Measurements from ENCODE around the gene DSCAML1.

Gene DSCAML1

GRCh38 chr11:117795638-117796455 is 1.2 kb downstream of the DSCAML1 start:
- no peak for DNase-seq (ENCODE audit: low spot score)
- no peak for FAIRE-seq

DNA sequence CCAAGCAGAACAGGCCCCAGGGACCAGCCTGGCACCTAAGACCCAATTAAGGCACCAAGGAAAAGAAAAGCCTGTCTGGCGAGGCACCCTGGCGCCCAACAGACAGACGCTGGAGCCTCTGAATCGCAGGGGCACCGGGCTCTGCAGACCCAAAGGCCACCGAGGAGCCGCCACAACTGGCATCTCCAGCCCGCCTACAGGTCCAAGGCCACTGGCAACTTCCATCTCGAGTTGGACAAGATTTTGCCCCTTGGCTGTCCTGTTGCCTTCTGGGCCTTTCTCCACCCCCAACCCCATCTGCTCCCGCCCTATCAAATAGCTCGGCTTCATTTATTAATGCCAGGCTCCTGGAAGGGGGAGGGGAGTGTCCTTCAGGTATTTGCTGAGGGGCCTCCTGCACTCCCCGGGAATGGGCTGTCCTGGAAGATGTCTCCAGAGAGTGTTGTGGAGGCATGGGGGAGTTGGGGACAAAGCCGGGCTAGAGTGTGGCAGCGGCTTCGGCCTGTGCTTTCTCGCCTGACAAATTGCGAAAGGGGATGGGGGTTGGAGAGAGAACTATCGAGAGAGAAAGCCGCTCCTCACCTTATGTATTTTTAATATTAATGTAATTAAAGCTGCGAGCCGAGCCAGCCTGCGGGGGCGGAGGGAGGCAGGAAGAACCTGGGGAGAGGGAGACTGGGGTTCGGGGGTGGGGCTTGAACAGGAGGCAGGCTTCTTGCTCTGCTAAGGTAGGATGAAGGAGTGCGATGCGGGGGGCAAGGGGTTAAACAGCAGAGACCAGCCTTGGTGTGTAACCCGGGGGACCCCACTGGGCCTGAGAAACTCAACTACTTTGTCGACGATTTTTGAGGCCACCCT is 2.0 kb downstream of the DSCAML1 start:
- no peak for DNase-seq (ENCODE audit: low spot score)
- no peak for FAIRE-seq

DNA sequence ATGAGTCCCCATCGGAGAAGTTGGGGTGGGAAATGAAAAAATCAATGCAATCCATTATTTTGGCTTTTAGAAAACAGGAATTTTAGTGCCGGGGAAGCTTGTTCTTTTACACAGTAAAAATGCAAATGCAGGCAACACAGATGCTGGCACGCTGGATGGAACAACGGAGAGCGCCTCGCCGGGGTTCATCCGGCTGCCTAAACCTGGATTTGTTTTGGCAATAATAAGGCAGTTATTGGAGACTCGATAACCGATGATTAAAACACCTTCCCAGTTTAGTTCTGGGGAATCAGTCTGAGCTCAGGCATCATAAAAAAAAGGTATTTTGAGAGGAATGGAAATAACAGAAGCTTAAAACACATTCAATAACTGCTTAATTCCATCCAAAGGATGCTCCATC is 2.9 kb downstream of the DSCAML1 start:
- no peak for DNase-seq (ENCODE audit: low spot score)
- FAIRE-seq: no peak

GRCh38 chr11:117793583-117793982 is 3.4 kb downstream of the DSCAML1 start:
- no peak for FAIRE-seq
- no peak for DNase-seq (ENCODE audit: low spot score)

DNA sequence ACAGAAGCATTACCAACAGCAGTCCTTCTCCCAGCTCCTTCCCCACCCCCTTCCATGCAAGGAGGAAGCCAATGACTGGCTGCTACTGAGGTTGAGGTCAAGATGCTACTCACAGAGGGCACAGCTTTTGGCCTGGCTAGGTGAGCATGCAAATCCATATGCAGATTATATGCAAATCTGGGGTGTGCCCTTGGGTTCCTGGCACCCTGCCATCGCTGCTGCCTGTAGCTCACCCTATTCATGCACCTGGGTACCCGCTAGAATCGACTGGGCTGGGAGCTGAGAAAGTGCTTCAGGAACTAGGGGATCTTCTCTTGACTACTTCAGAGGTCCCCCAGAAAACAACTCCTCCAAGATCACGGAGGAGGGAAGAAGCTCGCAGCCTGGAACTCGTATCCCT is 4.0 kb downstream of the DSCAML1 start:
- no peak for DNase-seq (ENCODE audit: low spot score)
- FAIRE-seq: no peak

DNA sequence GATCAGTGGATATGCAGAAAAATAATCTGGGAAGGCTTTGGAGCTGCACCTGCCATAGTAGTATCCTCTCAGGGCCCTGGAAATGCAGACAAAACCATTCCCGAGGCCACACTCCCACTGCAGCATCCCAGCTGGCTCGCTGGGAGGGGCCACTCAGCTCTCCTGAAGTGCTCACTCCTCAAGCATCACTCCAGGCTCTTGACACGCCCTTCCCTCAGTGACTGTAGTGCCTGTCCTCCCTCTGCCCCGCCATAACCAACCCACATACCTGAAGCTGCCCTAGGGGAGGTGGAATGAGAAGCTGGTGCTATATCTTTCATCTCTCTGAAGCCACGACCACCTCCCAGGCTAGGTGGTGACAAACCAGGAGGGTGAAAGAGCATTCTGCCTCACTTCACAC is 4.8 kb downstream of the DSCAML1 start:
- DNase-seq (ENCODE audit: low spot score): no peak

DNA sequence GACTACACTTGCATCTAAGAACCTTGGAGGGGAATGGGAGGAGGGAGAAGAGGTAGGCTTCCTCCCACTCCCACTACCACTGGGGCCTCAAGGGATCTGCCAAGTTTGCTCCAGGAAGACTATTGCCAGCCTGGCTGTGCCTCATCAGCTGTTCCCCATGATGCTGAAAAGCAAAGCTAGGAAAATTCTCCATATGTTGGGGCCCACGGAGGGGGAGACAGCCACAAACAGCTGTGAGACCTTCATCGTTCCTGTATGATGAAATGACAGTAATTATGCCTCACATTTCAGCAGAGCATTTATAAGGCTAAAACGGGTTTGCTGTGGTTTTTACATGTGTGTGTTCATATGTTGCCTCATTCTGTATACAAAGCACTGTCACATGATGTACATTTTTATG is 6.7 kb downstream of the DSCAML1 start:
- DNase-seq (ENCODE audit: low spot score): no peak

More for the DNA sequence above, 4.8 kb downstream of the DSCAML1 start:
- no peak for FAIRE-seq

GRCh38 chr11:117789241-117789640 is 7.8 kb downstream of the DSCAML1 start:
- DNase-seq (ENCODE audit: low spot score): no peak
- FAIRE-seq: no peak

More for the DNA sequence above, 6.7 kb downstream of the DSCAML1 start:
- FAIRE-seq: no peak

- FAIRE-seq: no peak
- no peak for DNase-seq (ENCODE audit: low spot score)
These were observed 10.7 kb downstream of the DSCAML1 start for GRCh38 chr11:117786135-117786870.

GRCh38 chr11:117782101-117782500 is 14.9 kb downstream of the DSCAML1 start:
- FAIRE-seq (no peak), DNase-seq (ENCODE audit: low spot score) (no peak)

- DNase-seq (ENCODE audit: low spot score) (no peak), FAIRE-seq (no peak)
These were observed 15.4 kb downstream of the DSCAML1 start for GRCh38 chr11:117781627-117782026.

GRCh38 chr11:117780456-117780855 is 16.6 kb downstream of the DSCAML1 start:
- DNase-seq (ENCODE audit: low spot score) (no peak), FAIRE-seq (no peak)

DNA sequence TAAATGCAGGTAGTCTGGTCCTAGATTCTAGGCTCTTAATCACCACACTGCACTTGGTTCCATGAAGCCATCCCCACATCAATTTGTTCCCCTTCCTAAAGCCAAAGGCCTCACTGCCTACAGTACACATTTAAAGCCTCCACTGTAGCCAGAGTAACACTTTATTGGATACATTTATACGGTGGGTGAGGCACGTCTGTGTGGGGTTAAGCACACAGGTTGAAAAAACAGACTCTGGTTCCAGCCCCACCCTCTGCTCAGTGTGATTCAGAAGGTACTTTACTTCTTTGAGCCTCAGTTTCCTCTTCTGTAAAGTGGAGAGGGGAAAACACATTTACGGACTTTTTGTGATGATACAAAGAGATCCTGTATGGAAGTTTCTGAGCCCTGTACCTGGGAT is 22.5 kb downstream of the DSCAML1 start:
- no peak for FAIRE-seq
- no peak for DNase-seq (ENCODE audit: low spot score)

DNA sequence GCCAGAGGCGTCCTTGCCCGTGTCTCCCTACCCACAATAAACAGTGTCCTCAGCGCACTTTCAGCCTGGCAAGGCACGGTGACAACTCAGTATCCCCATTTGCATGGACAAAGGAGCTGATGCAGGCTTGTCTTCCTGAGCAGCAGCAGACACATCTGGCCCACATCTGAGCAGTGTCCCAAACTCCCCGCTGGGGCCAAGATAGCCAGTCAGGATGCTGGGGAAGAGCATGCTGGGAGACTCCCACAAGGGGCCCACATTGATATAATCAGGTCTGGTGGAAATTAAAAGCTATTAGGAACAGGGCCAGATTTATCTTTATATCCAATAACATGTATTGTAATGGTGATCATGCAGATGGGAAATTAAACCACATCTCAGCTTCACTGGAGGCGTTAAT is 24.7 kb downstream of the DSCAML1 start:
- DNase-seq (ENCODE audit: low spot score): no peak
- FAIRE-seq: no peak

GRCh38 chr11:117771841-117772240 is 25.2 kb downstream of the DSCAML1 start:
- DNase-seq (ENCODE audit: low spot score) (no peak), FAIRE-seq (no peak)

GRCh38 chr11:117771197-117771596 is 25.8 kb downstream of the DSCAML1 start:
- FAIRE-seq: no peak
- no peak for DNase-seq (ENCODE audit: low spot score)

DNA sequence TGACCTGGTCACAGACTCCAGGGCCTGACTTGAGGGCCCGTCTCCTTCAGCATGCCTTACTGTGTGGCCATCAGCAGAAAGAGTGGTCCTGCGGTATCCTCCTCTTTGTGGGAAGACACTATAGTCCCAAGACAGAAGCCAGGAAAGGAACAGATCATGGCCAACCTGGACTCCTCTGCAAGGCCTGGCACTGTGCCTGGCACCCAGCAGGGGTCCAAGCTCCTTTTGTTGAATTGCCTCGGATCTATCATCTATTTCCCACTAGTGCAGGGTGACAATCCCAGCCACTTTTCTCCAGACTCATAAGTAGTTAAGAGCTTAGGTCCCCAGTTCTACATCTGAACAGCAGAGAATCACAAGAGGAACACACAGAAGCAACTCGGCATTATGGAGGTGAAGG is 27.0 kb downstream of the DSCAML1 start:
- DNase-seq (ENCODE audit: low spot score): no peak
- no peak for FAIRE-seq

DNA sequence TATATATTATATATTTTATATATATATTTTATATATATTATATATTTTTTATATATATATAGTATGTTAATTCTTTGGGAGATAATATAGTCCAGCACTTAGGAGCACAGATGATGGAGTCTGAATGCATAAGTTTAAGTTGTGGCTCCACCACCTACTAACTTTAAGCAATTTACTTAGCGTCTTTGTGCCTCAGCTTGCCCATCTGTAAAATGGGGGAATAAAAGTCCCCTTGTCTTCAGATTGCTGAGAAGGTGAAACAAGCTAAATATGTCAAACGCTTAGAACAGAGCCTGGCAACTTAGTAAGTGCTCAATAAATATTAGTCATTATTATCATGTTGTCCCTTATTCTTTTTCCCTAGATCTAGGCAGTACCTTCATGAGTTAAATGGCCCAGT is 27.5 kb downstream of the DSCAML1 start:
- DNase-seq (ENCODE audit: low spot score): no peak
- no peak for FAIRE-seq

DNA sequence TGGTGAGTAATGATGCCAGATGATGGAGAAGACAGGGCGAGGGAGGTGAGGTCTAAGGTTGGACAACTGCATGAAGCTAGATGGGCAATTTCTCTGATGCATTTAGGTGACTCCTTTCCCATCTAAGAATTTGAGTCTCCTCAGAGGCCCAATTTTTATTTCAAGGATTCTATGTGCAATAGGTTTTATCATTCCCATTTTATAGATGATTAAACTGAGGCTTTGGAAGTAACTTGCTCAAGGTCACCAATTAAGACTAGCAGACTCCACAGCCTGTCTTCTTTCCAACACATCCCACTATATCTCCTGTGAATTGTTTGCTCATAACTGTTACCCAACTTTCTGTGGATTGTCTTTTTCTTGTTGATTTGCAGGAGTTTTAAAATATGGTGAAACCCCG is 28.5 kb downstream of the DSCAML1 start:
- DNase-seq (ENCODE audit: low spot score) (no peak), FAIRE-seq (no peak)

DNA sequence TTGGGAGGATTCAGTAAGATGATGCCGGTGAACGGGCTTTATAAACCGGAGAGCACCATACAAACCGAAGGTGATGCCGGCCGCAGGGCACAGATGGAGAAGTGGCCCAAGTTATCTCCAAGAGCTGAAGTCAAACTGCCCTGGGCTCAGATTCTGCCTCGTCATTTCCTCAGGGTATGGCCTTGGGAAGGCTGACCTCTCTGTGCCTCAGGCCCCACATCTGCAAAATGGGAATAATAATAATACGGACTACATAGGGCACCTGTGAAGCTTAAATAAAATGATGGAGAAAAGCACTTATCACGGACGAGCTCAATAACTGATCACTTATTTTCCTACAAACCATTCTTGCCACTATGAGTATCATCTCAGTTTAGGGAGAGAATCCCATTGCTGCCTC is 29.9 kb downstream of the DSCAML1 start:
- DNase-seq (ENCODE audit: low spot score) (no peak), FAIRE-seq (no peak)

DNA sequence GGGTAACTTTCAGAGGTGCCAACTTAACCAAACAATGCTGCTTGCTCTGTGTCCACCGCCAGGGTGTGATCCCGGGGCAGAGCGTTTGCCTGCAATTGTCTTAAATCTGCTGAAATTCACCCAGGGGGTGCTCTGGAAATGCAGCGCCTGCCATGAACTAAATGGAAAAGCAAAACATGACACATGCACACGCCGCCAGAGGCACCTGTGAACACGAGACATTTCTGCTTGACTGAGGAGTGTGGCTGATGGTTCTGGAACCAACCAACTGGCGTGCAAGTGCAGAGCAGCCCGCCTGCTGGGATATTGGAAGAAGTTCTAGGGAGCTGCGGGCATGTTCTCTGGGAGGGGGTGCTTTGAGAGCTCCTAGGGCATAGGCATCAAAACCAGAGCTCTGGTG is 30.4 kb downstream of the DSCAML1 start:
- DNase-seq (ENCODE audit: low spot score): no peak
- FAIRE-seq: no peak

- DNase-seq (ENCODE audit: low spot score): no peak
- no peak for FAIRE-seq
These were observed 31.0 kb downstream of the DSCAML1 start for GRCh38 chr11:117766026-117766425.

Measured in RCC 7860 (cell line).